ENCODE measurements around the gene SMIM44.

The SMIM44 gene

DNA sequence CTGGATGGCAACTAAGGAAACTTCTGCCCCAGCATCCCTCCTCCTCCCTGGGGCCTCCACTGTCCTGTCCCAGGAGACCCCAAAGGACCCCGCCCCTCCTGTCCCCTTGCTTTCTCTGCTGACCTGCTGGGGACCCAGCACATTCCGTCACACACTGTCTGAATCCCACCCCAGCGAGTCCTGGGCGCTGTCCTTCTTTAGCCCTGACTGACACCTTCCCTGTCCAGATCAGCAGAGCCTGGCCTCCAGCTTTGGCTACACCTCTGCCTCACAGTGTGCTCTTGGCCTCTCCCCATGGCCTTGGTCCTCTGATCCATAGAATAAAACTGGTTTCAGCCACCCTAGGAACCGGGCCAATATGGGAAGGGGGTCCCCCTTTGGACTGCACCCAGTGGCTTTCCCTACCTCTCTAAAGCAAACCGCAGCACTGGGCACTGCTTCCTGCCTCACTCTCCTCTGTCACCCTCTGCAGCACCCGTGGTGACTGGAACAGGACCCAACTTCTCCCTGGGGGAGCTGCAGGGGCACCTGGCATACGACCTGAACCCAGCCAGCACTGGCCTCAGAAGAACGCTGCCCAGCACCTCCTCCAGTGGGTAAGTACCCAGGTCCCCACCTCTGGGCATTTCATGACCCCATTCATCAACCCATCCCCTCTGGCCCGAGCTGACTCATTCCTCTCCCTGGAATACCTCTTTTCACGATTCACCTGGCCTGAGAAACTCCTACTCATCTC, 49.3 kb downstream of the SMIM44 start:
- no peak for DNase-seq

DNA sequence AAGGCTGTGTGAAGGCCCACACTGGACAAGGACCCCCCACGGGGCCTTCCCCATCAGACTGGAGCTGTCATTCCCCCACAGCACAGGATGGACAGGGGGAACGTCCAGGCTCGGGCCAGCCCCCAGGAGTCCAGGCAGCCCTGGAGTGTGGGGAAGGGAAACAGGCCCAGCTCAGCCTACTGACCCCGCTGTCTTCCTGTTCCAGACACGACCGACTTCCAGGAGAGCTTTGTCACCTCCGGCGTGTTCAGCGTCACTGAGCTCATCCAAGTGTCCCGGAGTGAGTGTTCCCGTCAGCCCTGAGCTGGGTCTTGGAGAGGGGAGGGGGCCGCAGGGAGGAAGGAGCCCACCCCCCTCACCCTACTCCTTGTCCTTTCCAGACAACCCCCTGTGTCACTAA, 49.9 kb downstream of the SMIM44 start:
- no peak for DNase-seq
